ENCODE results near the gene TNS3. TPM values are rescaled to one million over a fixed set of nuclear protein-coding genes. Genes with fewer than 3 reads are reported as not detected.
A peak's percentile ranks its signal among the peaks of the same experiment; 100 is the strongest.

The TNS3 gene
- total RNA-seq, 8 experiments from 2014 or later, result 2.6 to 49.9 (median 8.7) TPM

- ATAC-seq (replicated peaks in 6 of 8), result no peak
- H3K4me1 ChIP-seq (replicated peaks in 1 of 2), result no peaks in the 10 kb centered on the region
- H3K4me3 ChIP-seq, result no peak overlapping the region
- H3K27ac ChIP-seq, result no peak overlapping the region
- in situ Hi-C loops (cut with MboI; ENCODE audit: low pct_unique_long_range_greater_than_20kb in 2 of 9, low sequenced_read_pairs in 9 of 9, unreplicated experiment in 9 of 9), result no loop called here
- WGBS, 10 experiments, result 43 to 100% (median 89%) methylated on average over 2 to 5 of the region's 7 CpGs; no CpG with 5 or more reads in 2 of the 10 experiments
Observed at GRCh38 chr7:47357863-47358262, 224.0 kb downstream of the TNS3 start.

GRCh38 chr7:47357361-47357760 lies 224.6 kb downstream of the TNS3 start:
- WGBS, 10 experiments, result 60 to 100% (median 84%) methylated on average over 1 to 6 of the region's 10 CpGs; no CpG with 5 or more reads in 5 of the 10 experiments
- no peak for ATAC-seq (replicated peaks in 6 of 8)
- Histone ChIP-seq H3K4me3 (no peak overlapping the region), H3K27ac (no peak overlapping the region), H3K4me1 (replicated peaks in 1 of 2) (no peaks in the 10 kb centered on the region)
- in situ Hi-C loops (cut with MboI; ENCODE audit: low pct_unique_long_range_greater_than_20kb in 2 of 9, low sequenced_read_pairs in 9 of 9, unreplicated experiment in 9 of 9), result no loop called here

GRCh38 chr7:47356261-47356660 lies 225.7 kb downstream of the TNS3 start:
- Histone ChIP-seq H3K4me1 (replicated peaks in 1 of 2) (no peaks in the 10 kb centered on the region), H3K27ac (no peak overlapping the region), H3K4me3 (no peak overlapping the region)
- in situ Hi-C loops (cut with MboI; ENCODE audit: low pct_unique_long_range_greater_than_20kb in 2 of 9, low sequenced_read_pairs in 9 of 9, unreplicated experiment in 9 of 9), result no loop called here
- WGBS, 10 experiments, result 33 to 100% (median 92%) methylated on average over 1 to 5 of the region's 5 CpGs; no CpG with 5 or more reads in 3 of the 10 experiments
- no peak for ATAC-seq (replicated peaks in 6 of 8)

- WGBS, 10 experiments, result 71 to 95% methylated on average over 1 to 4 of the region's 5 CpGs; no CpG with 5 or more reads in 8 of the 10 experiments
- in situ Hi-C loops (cut with MboI; ENCODE audit: low pct_unique_long_range_greater_than_20kb in 2 of 9, low sequenced_read_pairs in 9 of 9, unreplicated experiment in 9 of 9), result no loop called here
- ATAC-seq (replicated peaks in 6 of 8), result no peak
- H3K4me3 ChIP-seq, result no peak overlapping the region
- no peak overlapping the region for H3K27ac ChIP-seq
- no peaks in the 10 kb centered on the region for H3K4me1 ChIP-seq (replicated peaks in 1 of 2)
Observed at GRCh38 chr7:47355684-47356083, 226.2 kb downstream of the TNS3 start.

GRCh38 chr7:47354831-47355541 lies 226.9 kb downstream of the TNS3 start:
- no peak for ATAC-seq (replicated peaks in 6 of 8)
- WGBS, 10 experiments, result 89 to 94% (median 92%) methylated on average over 4 to 12 of the region's 22 CpGs; no CpG with 5 or more reads in 6 of the 10 experiments
- in situ Hi-C loops (cut with MboI; ENCODE audit: low pct_unique_long_range_greater_than_20kb in 2 of 9, low sequenced_read_pairs in 9 of 9, unreplicated experiment in 9 of 9), result no loop called here
- no peaks in the 10 kb centered on the region for H3K4me1 ChIP-seq (replicated peaks in 1 of 2)
- no peak overlapping the region for H3K27ac ChIP-seq
- H3K4me3 ChIP-seq, result no peak overlapping the region

GRCh38 chr7:47354071-47354470 lies 227.8 kb downstream of the TNS3 start:
- in situ Hi-C loops (cut with MboI; ENCODE audit: low pct_unique_long_range_greater_than_20kb in 2 of 9, low sequenced_read_pairs in 9 of 9, unreplicated experiment in 9 of 9), result no loop called here
- 80% methylated on average over 2 of the region's 4 CpGs; no CpG with 5 or more reads in 9 of the 10 experiments for WGBS, 10 experiments
- H3K4me3 ChIP-seq, result no peak overlapping the region
- no peak for ATAC-seq (replicated peaks in 6 of 8)
- H3K4me1 ChIP-seq (replicated peaks in 1 of 2), result no peaks in the 10 kb centered on the region
- no peak overlapping the region for H3K27ac ChIP-seq

GRCh38 chr7:47352394-47352968 lies 229.4 kb downstream of the TNS3 start:
- in situ Hi-C loops (cut with MboI; ENCODE audit: low pct_unique_long_range_greater_than_20kb in 2 of 9, low sequenced_read_pairs in 9 of 9, unreplicated experiment in 9 of 9), result no loop called here
- Histone ChIP-seq H3K4me3 (no peak overlapping the region), H3K27ac (no peak overlapping the region), H3K4me1 (replicated peaks in 1 of 2) (no peaks in the 10 kb centered on the region)
- WGBS, 10 experiments, result 70 to 100% (median 100%) methylated on average over 1 to 2 of the region's 8 CpGs; no CpG with 5 or more reads in 7 of the 10 experiments
- no peak for ATAC-seq (replicated peaks in 6 of 8)

GRCh38 chr7:47351233-47352154 lies 230.4 kb downstream of the TNS3 start:
- in situ Hi-C loops (cut with MboI; ENCODE audit: low pct_unique_long_range_greater_than_20kb in 2 of 9, low sequenced_read_pairs in 9 of 9, unreplicated experiment in 9 of 9), result no loop called here
- WGBS, 10 experiments, result 17 to 91% (median 83%) methylated on average over 1 to 10 of the region's 20 CpGs; no CpG with 5 or more reads in 1 of the 10 experiments
- peak in 1 of 8 experiments; percentile 58 for ATAC-seq (replicated peaks in 6 of 8)
- H3K27ac ChIP-seq, result no peak overlapping the region
- H3K4me1 ChIP-seq (replicated peaks in 1 of 2), result no peaks in the 10 kb centered on the region
- no peak overlapping the region for H3K4me3 ChIP-seq

GRCh38 chr7:47350425-47350824 lies 231.5 kb downstream of the TNS3 start:
- 80 to 100% (median 100%) methylated on average over 1 to 5 of the region's 5 CpGs; no CpG with 5 or more reads in 6 of the 10 experiments for WGBS, 10 experiments
- ATAC-seq (replicated peaks in 6 of 8), result peak in 1 of 8 experiments; percentile 15
- Histone ChIP-seq H3K27ac (no peak overlapping the region), H3K4me1 (replicated peaks in 1 of 2) (no peaks in the 10 kb centered on the region), H3K4me3 (no peak overlapping the region)
- in situ Hi-C loops (cut with MboI; ENCODE audit: low pct_unique_long_range_greater_than_20kb in 2 of 9, low sequenced_read_pairs in 9 of 9, unreplicated experiment in 9 of 9), result no loop called here

- Histone ChIP-seq H3K27ac (no peak overlapping the region), H3K4me1 (replicated peaks in 1 of 2) (no peaks in the 10 kb centered on the region), H3K4me3 (no peak overlapping the region)
- ATAC-seq (replicated peaks in 6 of 8), result no peak
- WGBS, 10 experiments, result 72 to 100% (median 94%) methylated on average over 3 to 5 of the region's 7 CpGs; no CpG with 5 or more reads in 4 of the 10 experiments
- in situ Hi-C loops (cut with MboI; ENCODE audit: low pct_unique_long_range_greater_than_20kb in 2 of 9, low sequenced_read_pairs in 9 of 9, unreplicated experiment in 9 of 9), result no loop called here
Observed at GRCh38 chr7:47349401-47349800, 232.5 kb downstream of the TNS3 start.

- Histone ChIP-seq H3K4me1 (replicated peaks in 1 of 2) (no peaks in the 10 kb centered on the region), H3K4me3 (no peak overlapping the region), H3K27ac (no peak overlapping the region)
- ATAC-seq (replicated peaks in 6 of 8), result no peak
- 79 to 100% (median 84%) methylated on average over 1 to 3 of the region's 6 CpGs; no CpG with 5 or more reads in 4 of the 10 experiments for WGBS, 10 experiments
- in situ Hi-C loops (cut with MboI; ENCODE audit: low pct_unique_long_range_greater_than_20kb in 2 of 9, low sequenced_read_pairs in 9 of 9, unreplicated experiment in 9 of 9), result no loop called here
Observed at GRCh38 chr7:47347816-47348385, 234.0 kb downstream of the TNS3 start.

GRCh38 chr7:47347346-47347745 lies 234.6 kb downstream of the TNS3 start:
- Histone ChIP-seq H3K4me1 (replicated peaks in 1 of 2) (no peaks in the 10 kb centered on the region), H3K27ac (no peak overlapping the region), H3K4me3 (no peak overlapping the region)
- no peak for ATAC-seq (replicated peaks in 6 of 8)
- WGBS, 10 experiments, result 0 to 100% (median 77%) methylated on average over 1 to 3 of the region's 6 CpGs; no CpG with 5 or more reads in 7 of the 10 experiments
- in situ Hi-C loops (cut with MboI; ENCODE audit: low pct_unique_long_range_greater_than_20kb in 2 of 9, low sequenced_read_pairs in 9 of 9, unreplicated experiment in 9 of 9), result no loop called here
